Stimulated activated memory B cell treated with anti-CD40 and anti-IgM and Interleukin-4, amounts not matched to agents 10 μg/mL and 1 μg/mL and 100 μg/mL, for 72 hours (primary cell): ENCODE measurements around the gene CIAO3.
"Not testable (repeated sequence)": the region's sequence is repeated elsewhere in the genome, so short reads cannot be mapped to it uniquely, and the experiment has no call there.

Experiments
- ATAC-seq: fragments of 150-1000 bp; cut with Tn5 transposase; 2 replicates; pipeline ENCODE4 v1.10.0; 2021
- H3K27ac Mint-ChIP-seq: one replicate; pipeline ENCODE4 v1.8.0; 2022; ENCODE audit warnings: mild to moderate bottlenecking, mixed read lengths
- H3K27me3 Mint-ChIP-seq: one replicate; pipeline ENCODE4 v1.8.0; 2022; ENCODE audit warnings: mixed read lengths
- H3K36me3 Mint-ChIP-seq: one replicate; pipeline ENCODE4 v1.8.0; 2022; ENCODE audit warnings: mixed read lengths
- H3K4me1 Mint-ChIP-seq: one replicate; pipeline ENCODE4 v1.8.0; 2022; ENCODE audit warnings: mixed read lengths
- H3K4me3 Mint-ChIP-seq: one replicate; pipeline ENCODE4 v1.8.0; 2022; ENCODE audit warnings: mild to moderate bottlenecking, moderate library complexity, mixed read lengths
- H3K9me3 Mint-ChIP-seq: one replicate; pipeline ENCODE4 v1.8.0; 2022; ENCODE audit warnings: mixed read lengths

CIAO3 gene

DNA sequence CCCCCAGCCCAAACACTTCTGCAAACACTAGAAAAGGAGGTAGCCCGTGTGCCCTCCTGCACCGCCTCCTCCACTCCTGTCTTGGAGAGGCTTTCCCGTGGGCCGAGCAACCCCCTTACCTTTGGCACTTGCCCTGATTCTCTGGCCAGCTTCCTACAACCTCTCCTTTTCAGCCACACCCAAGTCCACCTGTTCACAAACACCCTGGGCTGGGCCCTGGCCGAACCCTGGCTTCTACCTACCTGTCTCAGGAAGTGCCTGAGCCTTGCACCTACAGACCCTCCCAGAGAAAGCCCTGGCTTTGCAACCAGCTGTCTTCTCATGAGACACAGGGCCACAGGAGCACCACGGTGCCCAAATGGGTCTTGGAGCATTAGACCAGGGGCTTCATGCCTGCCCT lies 21.9 kb downstream of the CIAO3 start:
- Mint-ChIP-seq H3K36me3 (peaks cover 6% of the 10 kb centered on the region), H3K9me3 (no peaks in the 10 kb centered on the region), H3K27me3 (peaks cover 17% of the 10 kb centered on the region), H3K4me3 (peak overlapping the region; percentile 84), H3K27ac (no peak overlapping the region), H3K4me1 (peaks cover 53% of the 10 kb centered on the region)
- ATAC-seq: no peak

GRCh38 chr16:718389-718788 lies 22.4 kb downstream of the CIAO3 start:
- H3K4me3 Mint-ChIP-seq: no peak overlapping the region
- H3K36me3 Mint-ChIP-seq: peaks cover 6% of the 10 kb centered on the region
- H3K9me3 Mint-ChIP-seq: no peaks in the 10 kb centered on the region
- peaks cover 49% of the 10 kb centered on the region for H3K4me1 Mint-ChIP-seq
- H3K27ac Mint-ChIP-seq: no peak overlapping the region
- peaks cover 20% of the 10 kb centered on the region for H3K27me3 Mint-ChIP-seq
- ATAC-seq: no peak

DNA sequence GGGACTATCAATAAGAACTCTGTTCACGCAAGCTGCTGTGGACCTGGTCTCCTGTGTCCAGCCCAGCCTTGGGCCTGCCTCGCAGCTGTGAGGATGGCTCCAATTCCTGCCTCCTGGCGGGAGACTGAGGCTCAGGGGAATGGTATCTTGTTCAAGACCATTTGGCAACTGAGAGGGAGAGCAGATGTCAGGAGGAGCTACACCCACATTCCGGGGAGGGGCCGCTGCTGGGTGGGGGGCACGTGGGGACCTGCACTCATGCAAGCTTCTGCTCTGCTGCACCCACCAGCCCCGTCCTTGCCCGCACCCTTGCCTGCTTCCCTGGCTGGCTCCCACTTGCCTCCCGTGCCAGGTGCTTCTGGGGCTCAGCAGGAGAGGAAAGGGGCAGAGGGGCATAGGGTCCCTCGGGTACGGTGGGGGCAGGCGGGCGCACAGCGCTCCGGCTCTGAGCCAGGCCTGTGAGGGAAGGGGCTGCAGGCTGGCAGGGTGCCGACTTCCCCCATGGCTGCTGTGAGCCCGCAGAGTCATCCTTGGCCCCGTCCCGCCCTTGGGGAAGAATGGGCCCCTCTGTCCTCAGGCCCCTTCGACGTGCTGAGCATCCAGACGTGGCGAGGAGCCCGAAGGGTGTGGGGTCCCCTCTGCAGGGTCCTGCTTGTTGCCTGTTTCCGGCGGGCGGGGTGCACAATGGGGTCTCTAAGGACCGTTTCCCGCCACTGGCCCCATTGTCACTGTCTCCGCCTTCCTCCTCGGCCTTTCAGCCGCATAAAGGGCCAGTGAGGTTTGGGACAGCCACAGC lies 23.1 kb downstream of the CIAO3 start:
- no peak for ATAC-seq
- Mint-ChIP-seq H3K27ac (no peak overlapping the region), H3K36me3 (peaks cover 1% of the 10 kb centered on the region), H3K27me3 (peaks cover 20% of the 10 kb centered on the region), H3K9me3 (no peaks in the 10 kb centered on the region), H3K4me3 (no peak overlapping the region), H3K4me1 (peaks cover 42% of the 10 kb centered on the region)

DNA sequence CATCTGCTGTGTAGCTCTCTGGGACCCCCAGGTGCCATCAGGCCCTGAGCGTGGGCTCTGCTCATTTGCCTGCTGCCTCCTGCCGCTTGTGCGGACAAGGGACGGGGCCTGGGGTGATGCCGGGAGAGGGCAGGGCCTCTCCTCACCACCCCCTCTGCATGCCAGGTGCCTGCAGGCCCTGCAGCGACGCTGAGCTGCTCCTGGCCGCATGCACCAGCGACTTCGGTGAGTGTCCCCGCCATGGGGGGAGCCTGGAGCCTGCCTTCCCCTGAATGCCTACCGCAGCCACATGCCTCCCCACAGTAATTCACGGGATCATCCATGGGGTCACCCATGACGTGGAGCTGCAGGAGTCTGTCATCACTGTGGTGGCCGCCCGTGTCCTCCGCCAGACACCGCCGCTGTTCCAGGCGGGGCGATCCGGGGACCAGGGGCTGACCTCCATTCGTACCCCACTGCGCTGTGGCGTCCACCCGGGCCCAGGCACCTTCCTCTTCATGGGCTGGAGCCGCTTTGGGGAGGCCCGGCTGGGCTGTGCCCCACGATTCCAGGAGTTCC lies 23.9 kb downstream of the CIAO3 start:
- peak overlapping the region; percentile 54 for H3K4me3 Mint-ChIP-seq
- no peaks in the 10 kb centered on the region for H3K36me3 Mint-ChIP-seq
- H3K4me1 Mint-ChIP-seq: peaks cover 36% of the 10 kb centered on the region
- H3K9me3 Mint-ChIP-seq: no peaks in the 10 kb centered on the region
- no peak overlapping the region for H3K27ac Mint-ChIP-seq
- ATAC-seq: no peak
- peaks cover 20% of the 10 kb centered on the region for H3K27me3 Mint-ChIP-seq

DNA sequence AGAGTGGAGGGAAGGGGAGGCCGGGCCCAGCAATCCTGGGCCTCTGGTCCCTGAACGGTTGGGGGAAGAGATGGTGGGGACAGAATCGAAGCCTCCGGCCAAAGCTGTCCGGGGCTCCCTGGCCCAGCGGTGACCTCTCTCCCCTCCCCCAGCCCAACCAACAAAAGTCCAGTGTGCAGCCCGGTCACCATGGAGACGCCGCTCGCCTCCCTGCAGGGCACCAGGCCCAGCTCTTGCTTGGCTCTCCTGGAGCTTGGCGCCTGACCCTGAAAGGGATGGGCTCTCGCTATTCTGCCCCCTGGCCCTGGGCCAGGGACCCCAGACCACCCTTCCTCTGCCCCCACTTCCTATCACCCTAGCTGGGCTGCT lies 24.6 kb downstream of the CIAO3 start:
- H3K36me3 Mint-ChIP-seq: no peaks in the 10 kb centered on the region
- H3K9me3 Mint-ChIP-seq: no peaks in the 10 kb centered on the region
- H3K4me1 Mint-ChIP-seq: peaks cover 35% of the 10 kb centered on the region
- H3K27ac Mint-ChIP-seq: no peak overlapping the region
- H3K27me3 Mint-ChIP-seq: peaks cover 25% of the 10 kb centered on the region
- H3K4me3 Mint-ChIP-seq: peak overlapping the region; percentile 54
- ATAC-seq: no peak

DNA sequence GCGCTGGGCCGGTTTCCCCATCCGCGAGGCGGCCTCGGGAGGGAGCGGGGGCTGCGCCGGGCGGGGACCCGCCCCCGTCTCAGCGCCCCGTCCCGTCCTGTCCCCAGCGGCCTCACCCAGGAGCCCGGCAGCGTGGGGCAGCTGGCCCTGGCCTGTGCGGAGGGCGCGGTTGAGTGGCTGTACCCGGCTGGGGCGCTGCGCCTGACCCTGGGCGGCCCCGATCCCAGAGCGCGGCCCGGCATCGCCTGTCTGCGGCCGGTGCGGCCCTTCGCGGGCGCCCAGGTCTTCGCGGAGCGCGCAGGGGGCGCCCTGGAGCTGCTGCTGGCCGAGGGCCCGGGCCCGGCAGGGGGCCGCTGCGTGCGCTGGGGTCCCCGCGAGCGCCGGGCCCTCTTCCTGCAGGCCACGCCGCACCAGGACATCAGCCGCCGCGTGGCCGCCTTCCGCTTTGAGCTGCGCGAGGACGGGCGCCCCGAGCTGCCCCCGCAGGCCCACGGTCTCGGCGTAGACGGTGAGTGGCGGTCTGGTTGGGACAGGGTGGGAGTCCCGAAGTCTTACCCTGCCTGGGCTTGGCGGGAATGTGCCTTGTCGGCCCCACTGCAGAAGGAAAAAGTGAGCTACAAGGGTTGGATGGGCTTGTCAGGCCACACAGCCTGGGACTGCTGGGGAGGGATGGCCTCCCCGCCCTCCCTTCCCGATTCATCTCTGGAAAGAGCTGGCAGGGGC lies 25.2 kb downstream of the CIAO3 start:
- Mint-ChIP-seq H3K27ac (no peak overlapping the region), H3K27me3 (peaks cover 30% of the 10 kb centered on the region), H3K36me3 (no peaks in the 10 kb centered on the region), H3K4me1 (peaks cover 34% of the 10 kb centered on the region), H3K4me3 (no peak overlapping the region), H3K9me3 (no peaks in the 10 kb centered on the region)
- peak; percentile 22 for ATAC-seq

DNA sequence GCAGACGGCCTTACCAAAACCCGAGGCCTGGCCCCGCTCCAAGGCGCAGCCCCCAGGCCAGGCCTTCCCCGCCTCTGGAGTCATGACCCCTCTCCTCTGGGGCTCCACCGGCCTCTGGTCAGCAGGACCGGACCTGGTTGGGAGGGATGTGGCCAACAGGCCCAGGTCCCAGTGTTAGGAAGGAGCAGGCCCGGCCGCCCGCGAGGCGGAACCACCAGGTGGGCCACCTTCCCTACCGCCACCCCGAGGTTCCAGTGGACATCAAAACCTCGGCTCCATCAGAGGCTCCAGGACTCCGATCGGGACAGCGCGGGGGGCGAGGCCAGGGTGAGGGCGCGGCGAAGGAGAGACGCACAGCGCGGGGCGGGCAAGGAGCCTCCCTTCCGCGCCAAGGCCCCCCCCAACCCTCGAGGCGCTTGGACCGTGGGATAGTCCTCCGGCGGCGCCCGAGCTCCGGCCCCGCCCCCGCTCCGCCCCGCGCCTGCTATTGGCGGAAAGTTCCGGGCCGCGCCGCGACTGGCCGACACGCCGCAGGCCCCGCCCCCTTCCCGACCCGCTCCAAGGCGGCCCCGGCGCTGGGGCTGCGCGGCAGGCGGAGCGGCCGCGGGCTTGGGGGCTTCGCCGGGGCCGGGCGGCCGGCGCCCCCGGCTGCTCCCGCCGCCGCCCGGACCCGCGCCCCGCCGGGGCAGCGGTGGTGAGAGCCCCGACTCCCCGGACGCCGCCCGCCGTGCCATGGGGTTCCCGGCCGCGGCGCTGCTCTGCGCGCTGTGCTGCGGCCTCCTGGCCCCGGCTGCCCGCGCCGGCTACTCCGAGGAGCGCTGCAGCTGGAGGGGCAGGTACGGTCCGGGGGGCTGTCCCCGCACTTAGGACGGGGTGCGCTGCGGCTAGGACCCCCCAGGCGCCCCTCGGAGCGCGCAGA lies 26.0 kb downstream of the CIAO3 start, which contains the start of gene METRN:
TSS of gene METRN (plus strand) at position 561 of the 919 bp plus-strand sequence. CDS start at position 733, 172 bp downstream.
- Mint-ChIP-seq H3K27ac (no peak within 1 kb of the TSS), H3K9me3 (no peaks in the 10 kb centered on the region), H3K4me3 (peak within 1 kb of the TSS; percentile 39)

DNA sequence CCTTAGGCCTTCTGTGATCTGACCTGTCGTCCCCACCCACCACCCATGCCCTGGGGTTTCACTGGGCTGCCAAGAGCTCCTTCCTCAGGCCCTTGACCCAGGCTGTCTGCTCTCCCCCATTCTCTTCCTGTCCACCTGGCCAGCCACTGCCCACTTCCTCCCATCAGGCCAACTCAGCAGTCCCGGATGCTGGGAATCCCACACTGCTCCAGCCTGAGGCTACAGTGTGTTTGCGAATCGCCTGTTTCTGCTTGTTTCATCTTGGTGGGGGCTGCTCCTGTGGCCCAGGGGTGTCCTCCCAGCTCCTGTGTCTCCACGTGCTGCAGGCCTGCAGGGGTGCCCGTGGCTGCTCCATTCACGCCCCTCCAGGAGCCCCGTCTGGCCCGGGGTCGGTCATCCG lies 26.7 kb downstream of the CIAO3 start:
- H3K4me3 Mint-ChIP-seq: no peak overlapping the region
- H3K27ac Mint-ChIP-seq: no peak overlapping the region
- H3K36me3 Mint-ChIP-seq: no peaks in the 10 kb centered on the region
- H3K27me3 Mint-ChIP-seq: peaks cover 46% of the 10 kb centered on the region
- peaks cover 19% of the 10 kb centered on the region for H3K4me1 Mint-ChIP-seq
- ATAC-seq: no peak
- no peaks in the 10 kb centered on the region for H3K9me3 Mint-ChIP-seq

More for the DNA sequence above, 26.0 kb downstream of the CIAO3 start, which contains the start of gene METRN:
- Mint-ChIP-seq H3K27me3 (peaks cover 38% of the 10 kb centered on the region), H3K4me1 (peaks cover 26% of the 10 kb centered on the region), H3K36me3 (no peaks in the 10 kb centered on the region)
- peak; percentile 93 for ATAC-seq

GRCh38 chr16:712740-713250 lies 28.0 kb downstream of the CIAO3 start:
- H3K36me3 Mint-ChIP-seq, H3K27ac Mint-ChIP-seq, H3K4me3 Mint-ChIP-seq, H3K9me3 Mint-ChIP-seq, ATAC-seq: not testable (repeated sequence)
- Mint-ChIP-seq H3K27me3 (peaks cover 58% of the 10 kb centered on the region), H3K4me1 (peaks cover 16% of the 10 kb centered on the region)

- Mint-ChIP-seq H3K9me3 (no peaks in the 10 kb centered on the region), H3K27me3 (peaks cover 68% of the 10 kb centered on the region), H3K27ac (no peak overlapping the region), H3K4me1 (peaks cover 16% of the 10 kb centered on the region), H3K36me3 (no peaks in the 10 kb centered on the region), H3K4me3 (no peak overlapping the region)
- ATAC-seq: peak; percentile 72
Measured at GRCh38 chr16:711548-712320, 29.1 kb downstream of the CIAO3 start.

GRCh38 chr16:711084-711483 lies 29.7 kb downstream of the CIAO3 start:
- Mint-ChIP-seq H3K4me1 (peaks cover 16% of the 10 kb centered on the region), H3K4me3 (no peak overlapping the region), H3K27me3 (peaks cover 68% of the 10 kb centered on the region), H3K9me3 (no peaks in the 10 kb centered on the region), H3K27ac (no peak overlapping the region), H3K36me3 (no peaks in the 10 kb centered on the region)
- ATAC-seq: no peak

DNA sequence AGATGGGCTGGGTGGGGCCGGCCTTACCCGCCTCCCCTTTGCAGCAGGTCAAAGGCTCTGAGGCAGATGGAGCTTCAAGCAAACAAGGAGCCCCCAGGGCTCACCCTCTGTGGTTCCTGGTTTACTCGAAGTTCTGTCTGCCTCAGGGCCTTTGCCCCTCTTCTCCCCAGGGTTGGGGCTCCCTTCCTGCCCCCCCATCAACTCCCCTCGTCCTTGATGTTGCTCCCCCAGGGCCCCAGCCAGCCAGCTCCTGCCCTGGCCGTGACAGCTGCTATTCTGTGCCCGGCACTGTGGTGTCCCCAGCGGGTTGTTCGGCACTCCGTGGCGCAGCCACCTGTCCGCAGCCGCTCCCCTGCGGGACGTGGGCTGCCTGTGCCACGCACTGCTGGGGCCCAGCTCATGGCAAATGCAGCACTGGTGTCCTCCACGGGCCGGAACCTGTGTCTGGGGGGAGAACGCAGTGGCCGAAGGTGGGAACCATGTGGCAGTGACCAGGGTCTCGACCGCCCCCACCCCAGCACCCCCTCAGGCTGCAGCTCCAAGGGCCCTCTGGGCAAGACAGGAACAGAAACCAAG lies 30.2 kb downstream of the CIAO3 start:
- no peak for ATAC-seq
- Mint-ChIP-seq H3K27me3 (peaks cover 68% of the 10 kb centered on the region), H3K9me3 (no peaks in the 10 kb centered on the region), H3K4me1 (peaks cover 14% of the 10 kb centered on the region), H3K27ac (no peak overlapping the region), H3K4me3 (no peak overlapping the region), H3K36me3 (no peaks in the 10 kb centered on the region)

GRCh38 chr16:709566-710499 lies 31.0 kb downstream of the CIAO3 start:
- H3K27ac Mint-ChIP-seq: no peak overlapping the region
- no peak for ATAC-seq
- no peaks in the 10 kb centered on the region for H3K36me3 Mint-ChIP-seq
- peaks cover 14% of the 10 kb centered on the region for H3K4me1 Mint-ChIP-seq
- no peaks in the 10 kb centered on the region for H3K9me3 Mint-ChIP-seq
- no peak overlapping the region for H3K4me3 Mint-ChIP-seq
- H3K27me3 Mint-ChIP-seq: peaks cover 68% of the 10 kb centered on the region
